Keratinocyte (primary cell): ENCODE data around the gene CDK12. TPM values are rescaled to one million over a fixed set of nuclear protein-coding genes. Genes with fewer than 3 reads are reported as not detected.

Experiments
- DNase-seq: peaks from one replicate; pipeline ENCODE4 v3.0.0-alpha.2; 2011; ENCODE audit warnings: low read depth, missing footprints, low spot score
- FAIRE-seq: peaks from 2 replicates; lab custom pipeline; 2011; peaks lifted over from hg19 to GRCh38; lab: Jason Lieb, UNC
- H2AFZ ChIP-seq: 2 replicates; pipeline ENCODE4 v1.6.0; 2012; ENCODE audit warnings: low read length, control low read depth, inconsistent platforms; ENCODE audit not compliant: control insufficient read depth
- H3K27ac ChIP-seq: 2 replicates; pipeline ENCODE4 v1.5.1; 2011; ENCODE audit warnings: low read length; ENCODE audit not compliant: control insufficient read depth, insufficient read depth
- H3K27me3 ChIP-seq: 3 replicates; pipeline ENCODE4 v1.6.0; 2011; ENCODE audit warnings: low read length; ENCODE audit not compliant: control insufficient read depth, insufficient read depth; ENCODE audit errors: extremely low read depth
- H3K36me3 ChIP-seq, 2 experiments: 2 replicates in 1 of 2; 3 replicates in 1 of 2; pipeline ENCODE4 v1.5.1; 2011; ENCODE audit warnings: low read length in 2 of 2, mild to moderate bottlenecking in 1 of 2; ENCODE audit not compliant: control insufficient read depth in 2 of 2, insufficient read depth in 2 of 2; ENCODE audit errors: extremely low read depth in 1 of 2
- H3K4me1 ChIP-seq: 3 replicates; pipeline ENCODE4 v1.5.1; 2011; ENCODE audit warnings: low read length; ENCODE audit not compliant: control insufficient read depth, insufficient read depth; ENCODE audit errors: extremely low read depth
- H3K4me2 ChIP-seq: 3 replicates; pipeline ENCODE4 v1.6.0; 2011; ENCODE audit warnings: low read depth, low read length; ENCODE audit not compliant: control insufficient read depth, insufficient read depth; ENCODE audit errors: extremely low read depth
- H3K4me3 ChIP-seq, 3 experiments: fragments of 200-600 bp in 1 of 3; sonication (generic) in 1 of 3; 2 replicates in 2 of 3; 3 replicates in 1 of 3; pipeline ENCODE4 v1.5.1; 2011 to 2016; ENCODE audit warnings: low read length in 3 of 3, mild to moderate bottlenecking in 3 of 3, control low read depth in 2 of 3, inconsistent platforms in 1 of 3, low read depth in 1 of 3, mixed read lengths in 1 of 3, mixed run types in 1 of 3, moderate library complexity in 1 of 3; ENCODE audit not compliant: control insufficient read depth in 2 of 3, insufficient read depth in 2 of 3; ENCODE audit errors: extremely low read depth in 1 of 3
- H3K79me2 ChIP-seq: 2 replicates; pipeline ENCODE4 v1.6.0; 2012; ENCODE audit warnings: low read length; ENCODE audit not compliant: control insufficient read depth, insufficient read depth
- H3K9ac ChIP-seq: 3 replicates; pipeline ENCODE4 v1.6.0; 2011; ENCODE audit warnings: low read length; ENCODE audit not compliant: control insufficient read depth, insufficient read depth; ENCODE audit errors: extremely low read depth
- H3K9me1 ChIP-seq: 3 replicates; pipeline ENCODE4 v1.6.0; 2011; ENCODE audit warnings: low read length; ENCODE audit not compliant: control insufficient read depth, insufficient read depth; ENCODE audit errors: extremely low read depth
- H3K9me3 ChIP-seq: 2 replicates; pipeline ENCODE4 v1.5.1; 2012; ENCODE audit warnings: low read depth, low read length; ENCODE audit not compliant: control insufficient read depth
- H4K20me1 ChIP-seq: 3 replicates; pipeline ENCODE4 v1.6.0; 2011; ENCODE audit warnings: low read length; ENCODE audit not compliant: control insufficient read depth, insufficient read depth; ENCODE audit errors: extremely low read depth
- CTCF ChIP-seq, 3 experiments: IDR thresholded peaks in 1 of 3; conservative IDR thresholded peaks in 1 of 3; optimal IDR thresholded peaks in 1 of 3; 2 replicates in 2 of 3; 3 replicates in 1 of 3; pipeline versions ENCODE3 to v1.5.1; 2011; ENCODE audit warnings: low read length in 3 of 3, mild to moderate bottlenecking in 3 of 3, moderate library complexity in 2 of 3, control low read depth in 1 of 3, inconsistent platforms in 1 of 3; ENCODE audit not compliant: insufficient read depth in 2 of 3; ENCODE audit errors: extremely low read depth in 1 of 3
- EZH2 ChIP-seq: IDR thresholded peaks from one replicate; pipeline ENCODE4 v1.6.1; 2012; ENCODE audit warnings: inconsistent platforms, mild to moderate bottlenecking, low read length, moderate library complexity
- dilution Hi-C: fragments of 300-500 bp; cut with MboI; formaldehyde crosslinking; loops from one replicate; pipeline ENCODE4 v1.7.0; 2020; ENCODE audit warnings: low sequenced_read_pairs; ENCODE audit not compliant: extremely low pct_ligation_motif_present
- polyA plus RNA-seq, 5 experiments: library from polyadenylated mRNA; depleted of rRNA in 3 of 5; stranded (reverse) in 3 of 5; stranded (forward) in 1 of 5; unstranded in 1 of 5; fragments of >200 nt; gene quantifications; 1 replicate in 1 of 5; 2 replicates in 3 of 5; 3 replicates in 1 of 5; pipeline versions ENCODE4 v1.2.1 to v1.2.3, GENCODE V29; 2011 to 2012; ENCODE audit warnings: missing spikeins in 2 of 5, low read depth in 1 of 5, low replicate concordance in 1 of 5

The CDK12 gene
- polyA plus RNA-seq, 1 donor (not counting 4 experiments of a cell fraction or from before 2014, with no cell fraction given) = 25.7 TPM

- no peak overlapping the region for H3K9ac ChIP-seq
- H3K27ac ChIP-seq = no peak overlapping the region
- H3K4me2 ChIP-seq = no peak overlapping the region
- H4K20me1 ChIP-seq = no peaks in the 10 kb centered on the region
- FAIRE-seq (peak; percentile 84), DNase-seq (peak; percentile 15)
- no peak overlapping the region for H3K4me3 ChIP-seq
- TF ChIP-seq EZH2 (no peak), CTCF (optimal IDR thresholded peaks at IDR 0.05 in 1 of 3, IDR thresholded peaks at IDR 0.05 in 1 of 3, conservative IDR thresholded peaks at IDR 0.05 in 1 of 3; ENCODE audit: extremely low read depth in 1 of 3, insufficient read depth in 2 of 3, low read length in 3 of 3) (peak; percentile 86 to 99 (median 87))
- no peaks in the 10 kb centered on the region for H3K27me3 ChIP-seq
- H3K36me3 ChIP-seq = peaks cover 6 to 12% of the 10 kb centered on the region in 2 experiments
- dilution Hi-C loops = no loop called here
- no peak overlapping the region for H2AFZ ChIP-seq
- H3K4me1 ChIP-seq = no peaks in the 10 kb centered on the region
- no peaks in the 10 kb centered on the region for H3K79me2 ChIP-seq
- no peaks in the 10 kb centered on the region for H3K9me3 ChIP-seq
- no peaks in the 10 kb centered on the region for H3K9me1 ChIP-seq
Measured at GRCh38 chr17:39547713-39548478, 86.6 kb downstream of the CDK12 start.

GRCh38 chr17:39548494-39549225 is 87.4 kb downstream of the CDK12 start:
- Histone ChIP-seq H2AFZ (no peak overlapping the region), H3K4me1 (peaks cover 2% of the 10 kb centered on the region), H3K79me2 (no peaks in the 10 kb centered on the region), H3K4me2 (no peak overlapping the region), H3K9me1 (no peaks in the 10 kb centered on the region), H3K9me3 (no peaks in the 10 kb centered on the region), H3K4me3 (no peak overlapping the region), H3K27ac (no peak overlapping the region), H4K20me1 (no peaks in the 10 kb centered on the region), H3K36me3 (peaks cover 7 to 12% of the 10 kb centered on the region in 2 experiments), H3K9ac (no peak overlapping the region), H3K27me3 (no peaks in the 10 kb centered on the region)
- no peak for FAIRE-seq
- no peak for DNase-seq
- TF ChIP-seq CTCF (optimal IDR thresholded peaks at IDR 0.05 in 1 of 3, IDR thresholded peaks at IDR 0.05 in 1 of 3, conservative IDR thresholded peaks at IDR 0.05 in 1 of 3; ENCODE audit: extremely low read depth in 1 of 3, insufficient read depth in 2 of 3, low read length in 3 of 3) (no peak), EZH2 (no peak)
- dilution Hi-C loops = no loop called here
